Esophagus (tissue), 2 donors: Measurements from ENCODE around the gene RRP12. TPM values are rescaled to one million over a fixed set of nuclear protein-coding genes. Genes with fewer than 3 reads are reported as not detected.
"Not testable (repeated sequence)": the region's sequence is repeated elsewhere in the genome, so short reads cannot be mapped to it uniquely, and the experiment has no call there.

Experiments used
- H3K27ac ChIP-seq, 2 donors: one replicate each; pipeline ENCODE4 v1.5.1; 2013; ENCODE audit warnings: low read depth in 2 of 2, mild to moderate bottlenecking in 2 of 2, inconsistent platforms in 1 of 2, low read length in 1 of 2, moderate library complexity in 1 of 2
- H3K27me3 ChIP-seq, 2 donors: one replicate each; pipeline ENCODE4 v1.6.1; 2013; ENCODE audit warnings: low read length in 2 of 2, control low read depth in 1 of 2, mild to moderate bottlenecking in 1 of 2; ENCODE audit not compliant: insufficient read depth in 2 of 2, control insufficient read depth in 1 of 2
- H3K36me3 ChIP-seq, 2 donors: one replicate each; pipeline ENCODE4 v1.6.1; 2013; ENCODE audit warnings: low read length in 1 of 2; ENCODE audit not compliant: control insufficient read depth in 2 of 2, insufficient read depth in 2 of 2
- H3K4me1 ChIP-seq, 2 donors: one replicate each; pipeline ENCODE4 v1.6.1; 2013; ENCODE audit warnings: low read length in 1 of 2; ENCODE audit not compliant: control insufficient read depth in 2 of 2, insufficient read depth in 2 of 2
- H3K4me3 ChIP-seq, 2 donors: one replicate each; pipeline ENCODE4 v1.5.1; 2013; ENCODE audit warnings: low read length in 2 of 2, mild to moderate bottlenecking in 2 of 2, low read depth in 1 of 2, moderate library complexity in 1 of 2
- H3K9me3 ChIP-seq, 2 donors: one replicate each; pipeline ENCODE4 v1.6.1; 2013; ENCODE audit warnings: mild to moderate bottlenecking in 2 of 2, low read depth in 1 of 2, low read length in 1 of 2, moderate library complexity in 1 of 2; ENCODE audit not compliant: control insufficient read depth in 2 of 2, insufficient read depth in 1 of 2
- WGBS, 2 donors: extraction: QIAGEN DNeasy Blood & Tissue Kit; methylation state at CpG; one replicate each; pipeline ENCODE4 v1.1.7; 2013; 5-methylcytosine and 5-hydroxymethylcytosine counted together
- polyA plus RNA-seq, 2 donors: library from polyadenylated mRNA; stranded (reverse); fragments of 200-250 nt; gene quantifications; one replicate each; pipeline ENCODE4 v1.2.3, GENCODE V29; 2013
- donor health status: healthy with polysubstance abuse.
- donor health status: Bipolar disorder and iron deficiency.

Gene RRP12
- polyA plus RNA-seq, 2 donors, result 11.8 to 13.7 TPM

DNA sequence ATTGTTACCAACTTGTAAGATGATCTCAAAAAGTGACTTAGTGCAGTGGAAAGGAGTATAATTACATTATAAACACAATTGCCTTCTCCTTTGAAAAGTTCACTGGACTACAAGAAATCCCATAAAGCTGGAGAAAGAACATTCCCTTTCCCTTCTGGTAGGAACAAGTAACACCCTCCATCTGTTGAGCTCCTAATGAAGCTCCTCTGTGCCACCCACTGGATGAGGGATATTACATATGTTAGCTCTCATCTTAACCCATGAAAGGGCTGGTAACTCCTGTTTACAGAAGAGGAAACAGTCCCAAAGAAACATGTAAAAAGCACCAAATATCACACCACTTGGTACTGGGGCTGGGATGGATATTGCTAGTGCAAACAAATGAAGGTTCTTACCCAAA lies 32.9 kb upstream of the RRP12 start:
- H3K9me3 ChIP-seq, result no peaks in the 10 kb centered on the region
- no peak overlapping the region for H3K4me3 ChIP-seq
- H3K4me1 ChIP-seq, result no peaks in the 10 kb centered on the region
- peaks cover 2 to 14% of the 10 kb centered on the region in 2 donors for H3K36me3 ChIP-seq
- no peak overlapping the region for H3K27ac ChIP-seq
- H3K27me3 ChIP-seq, result no peaks in the 10 kb centered on the region

DNA sequence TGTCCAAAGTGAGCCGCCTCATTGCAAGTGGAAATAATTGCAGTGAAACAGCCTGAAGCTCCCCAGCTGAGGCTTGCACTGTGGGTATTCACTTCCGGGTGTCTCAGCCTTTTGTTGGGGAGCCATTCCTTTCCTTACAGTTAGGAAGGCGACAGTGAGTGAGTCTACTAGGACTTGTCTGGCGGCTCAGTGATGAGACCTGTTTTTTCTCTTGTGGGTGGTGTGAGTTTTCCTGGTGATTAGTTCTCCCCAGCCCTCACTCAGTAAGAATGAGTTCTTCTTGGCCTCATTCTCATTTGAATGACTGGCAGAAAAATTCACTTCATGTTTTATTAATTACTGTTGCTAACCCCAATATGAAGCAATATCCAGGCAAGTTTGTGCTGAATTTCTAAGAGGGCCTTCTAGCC lies 27.4 kb upstream of the RRP12 start:
- H3K27ac ChIP-seq, result peak overlapping the region; percentile 18 to 83

DNA sequence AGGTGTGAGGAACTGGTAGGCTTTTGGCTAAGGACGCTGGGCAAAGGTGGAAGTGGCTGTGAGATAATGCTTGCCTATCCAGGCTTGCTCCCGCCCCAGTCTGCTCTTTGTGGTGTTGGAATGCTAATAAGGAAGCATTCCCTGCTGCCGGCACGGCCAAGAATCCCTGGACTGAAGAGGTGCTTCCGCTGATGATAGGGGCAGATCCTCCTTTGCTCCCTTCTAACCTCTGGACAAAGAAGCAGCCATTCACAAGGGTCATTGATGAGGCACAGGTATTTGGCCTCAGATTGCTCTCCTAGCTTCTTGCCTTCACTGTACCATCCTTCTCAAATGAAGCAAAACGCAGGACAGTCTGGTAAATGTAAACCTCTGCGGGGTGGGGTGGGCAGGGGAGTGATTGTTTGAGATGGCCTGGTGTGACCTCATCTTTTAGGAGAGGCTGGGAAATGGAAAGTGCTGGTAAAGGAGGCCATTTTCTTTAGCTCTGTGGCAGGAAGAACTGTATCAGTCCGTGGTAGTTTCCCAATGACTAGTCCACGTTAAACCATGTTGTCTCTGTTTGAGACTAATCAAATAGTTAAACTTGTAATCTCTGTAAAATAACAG lies 26.5 kb upstream of the RRP12 start:
- H3K27ac ChIP-seq, result peak overlapping the region; percentile 83 to 91
- peak overlapping the region; percentile 80 to 90 for H3K4me3 ChIP-seq
- no peaks in the 10 kb centered on the region for H3K27me3 ChIP-seq
- peaks cover 2 to 5% of the 10 kb centered on the region in 2 donors for H3K36me3 ChIP-seq
- no peaks in the 10 kb centered on the region for H3K9me3 ChIP-seq
- 10 to 13% methylated on average over 9 of the region's 9 CpGs for WGBS, 2 donors
- H3K4me1 ChIP-seq, result peaks cover 2 to 6% of the 10 kb centered on the region in 2 donors

More for the DNA sequence above, 27.4 kb upstream of the RRP12 start:
- Histone ChIP-seq H3K27me3 (no peaks in the 10 kb centered on the region), H3K4me1 (peaks cover 2 to 6% of the 10 kb centered on the region in 2 donors), H3K4me3 (peak overlapping the region in 1 of 2 donors; percentile 80), H3K36me3 (peaks cover 2 to 7% of the 10 kb centered on the region in 2 donors), H3K9me3 (no peaks in the 10 kb centered on the region)
- 41 to 49% methylated on average over 4 of the region's 4 CpGs for WGBS, 2 donors

DNA sequence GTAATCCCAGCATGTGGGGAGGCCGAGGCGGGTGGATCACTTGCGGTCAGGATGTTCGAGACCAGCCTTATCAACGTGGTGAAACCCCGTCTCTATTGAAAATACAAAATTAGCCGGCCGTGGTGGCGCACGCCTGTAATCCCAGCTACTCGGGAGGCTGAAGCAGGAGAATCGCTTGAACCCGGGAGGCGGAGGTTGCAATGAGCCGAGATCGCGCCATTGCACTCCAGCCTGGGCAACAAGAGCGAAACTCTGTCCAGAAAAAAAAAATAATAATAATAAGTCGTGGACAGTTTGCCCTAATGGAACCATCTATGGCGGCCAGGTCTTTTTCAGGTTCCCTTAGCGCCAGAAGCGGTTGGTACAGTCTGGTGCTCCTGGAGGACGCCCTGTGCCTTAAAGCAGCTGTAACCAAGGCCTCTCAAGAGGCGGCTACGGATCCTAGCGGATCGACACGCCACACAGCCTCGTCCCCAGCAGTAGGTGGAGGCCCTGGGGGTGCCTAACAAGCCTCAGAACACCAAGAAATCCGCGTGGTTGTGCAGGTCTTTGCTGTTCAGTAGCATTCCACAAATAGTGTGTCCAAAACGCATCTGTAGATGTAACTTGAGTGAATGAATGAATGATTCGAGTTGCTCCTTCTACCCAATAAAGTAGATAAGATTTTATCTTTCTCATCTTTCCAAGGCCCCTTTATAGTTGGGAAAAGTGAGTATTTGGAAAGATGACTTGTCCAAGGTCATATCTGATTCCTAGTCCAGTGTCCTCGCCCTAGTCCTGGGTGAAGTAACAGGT lies 25.8 kb upstream of the RRP12 start:
- H3K4me1 ChIP-seq, result peaks cover 2 to 6% of the 10 kb centered on the region in 2 donors
- H3K27me3 ChIP-seq, result no peaks in the 10 kb centered on the region
- H3K4me3 ChIP-seq, result peak overlapping the region; percentile 80 to 90
- H3K36me3 ChIP-seq, result peaks cover 2 to 5% of the 10 kb centered on the region in 2 donors
- H3K9me3 ChIP-seq, result no peaks in the 10 kb centered on the region
- 6 to 10% methylated on average over 34 of the region's 34 CpGs for WGBS, 2 donors
- H3K27ac ChIP-seq, result peak overlapping the region; percentile 91 to 95

DNA sequence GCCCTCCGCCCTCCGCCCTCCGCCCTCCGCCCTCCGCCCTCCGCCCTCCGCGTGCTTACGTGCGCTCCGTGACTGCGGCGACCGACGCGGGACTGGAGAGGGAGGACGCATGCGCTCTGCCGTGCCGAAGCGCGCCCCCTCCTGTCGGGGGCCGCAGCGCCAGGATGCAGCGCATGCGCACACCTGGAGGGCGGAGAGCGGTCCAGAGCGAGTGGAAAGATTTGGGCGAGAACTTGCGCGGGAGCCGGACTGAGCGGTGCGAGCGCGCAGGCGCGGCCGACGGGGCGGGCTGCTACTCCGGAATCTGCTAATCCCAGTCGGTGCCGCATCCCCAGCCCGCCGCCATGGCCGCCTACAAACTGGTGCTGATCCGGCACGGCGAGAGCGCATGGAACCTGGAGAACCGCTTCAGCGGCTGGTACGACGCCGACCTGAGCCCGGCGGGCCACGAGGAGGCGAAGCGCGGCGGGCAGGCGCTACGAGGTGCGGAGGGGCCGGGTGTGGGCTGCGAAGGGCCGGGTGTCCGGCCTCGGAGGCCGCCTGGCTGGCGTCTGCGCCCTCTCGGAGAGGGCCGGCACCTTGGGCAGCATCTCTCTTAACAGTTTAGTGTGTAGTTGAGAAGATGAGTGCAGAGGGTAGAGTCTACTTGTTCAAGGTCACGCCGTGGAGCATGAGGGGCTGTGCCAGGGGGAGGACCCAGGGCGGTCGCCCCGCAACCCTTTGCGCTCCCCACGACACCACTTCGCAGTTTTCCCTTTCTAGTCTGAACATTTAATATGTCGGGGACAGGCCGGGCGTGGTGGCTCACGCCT lies 25.0 kb upstream of the RRP12 start, which contains the start of gene PGAM1:
Gene PGAM1, plus strand, starts transcription at position 228 of the 812 bp plus-strand sequence. Its CDS starts 117 bp downstream, at position 345.
- H3K27me3 ChIP-seq, result no peaks in the 10 kb centered on the region
- H3K9me3 ChIP-seq, result no peaks in the 10 kb centered on the region
- H3K4me1 ChIP-seq, result peaks cover 2 to 6% of the 10 kb centered on the region in 2 donors
- WGBS, 2 donors, result 0% methylated on average over 70 to 88 of the region's 90 CpGs
- H3K27ac ChIP-seq, result peak within 1 kb of the TSS; percentile 91 to 95
- H3K36me3 ChIP-seq, result peaks cover 0 to 1% of the 10 kb centered on the region in 2 donors
- H3K4me3 ChIP-seq, result peak within 1 kb of the TSS; percentile 80 to 90

DNA sequence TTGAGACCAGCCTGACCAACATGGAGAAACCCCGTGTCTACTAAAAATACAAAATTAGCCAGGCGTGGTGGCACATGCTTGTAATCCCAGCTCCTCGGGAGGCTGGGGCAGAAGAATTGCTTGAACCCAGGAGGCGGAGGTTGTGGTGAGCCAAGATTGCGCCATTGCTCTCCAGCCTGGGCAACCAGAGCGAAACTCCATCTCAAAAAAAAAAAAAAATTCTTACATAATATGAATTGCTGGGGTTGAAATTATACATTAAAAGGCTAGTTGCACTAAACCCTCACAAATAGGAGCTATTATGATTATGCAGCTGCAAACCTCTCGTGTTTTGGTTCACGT lies 22.6 kb upstream of the RRP12 start:
- peak overlapping the region in 1 of 2 donors; percentile 65 for H3K27ac ChIP-seq
- not testable (repeated sequence) for H3K4me3 ChIP-seq, H3K36me3 ChIP-seq, H3K9me3 ChIP-seq, H3K4me1 ChIP-seq, H3K27me3 ChIP-seq
- 81 to 82% methylated on average over 8 of the region's 8 CpGs for WGBS, 2 donors

DNA sequence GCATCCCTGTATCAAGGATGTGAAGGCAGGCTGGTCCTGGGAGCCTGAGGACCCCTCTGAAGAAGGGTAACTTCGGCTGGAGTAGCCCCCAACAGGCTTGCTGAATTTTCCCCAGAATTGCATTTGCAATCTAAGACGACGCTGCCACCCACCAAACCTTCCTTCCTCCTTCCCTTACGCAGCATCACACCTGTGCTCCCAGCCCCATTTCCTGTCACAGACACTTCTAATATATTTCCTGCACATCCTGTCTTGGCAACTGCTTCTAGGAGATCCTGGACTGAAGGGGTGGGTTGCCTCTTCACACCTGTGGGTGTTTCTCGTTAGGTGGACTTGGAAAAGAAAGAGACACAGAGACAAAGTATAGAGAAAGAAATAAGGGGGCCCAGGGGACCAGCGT lies 15.4 kb upstream of the RRP12 start:
- Histone ChIP-seq H3K36me3 (no peaks in the 10 kb centered on the region), H3K27ac (peak overlapping the region in 1 of 2 donors; percentile 7), H3K4me3 (no peak overlapping the region), H3K9me3 (no peaks in the 10 kb centered on the region), H3K27me3 (no peaks in the 10 kb centered on the region), H3K4me1 (peaks cover 0 to 5% of the 10 kb centered on the region in 2 donors)
- 77 to 79% methylated on average over 6 of the region's 6 CpGs for WGBS, 2 donors

DNA sequence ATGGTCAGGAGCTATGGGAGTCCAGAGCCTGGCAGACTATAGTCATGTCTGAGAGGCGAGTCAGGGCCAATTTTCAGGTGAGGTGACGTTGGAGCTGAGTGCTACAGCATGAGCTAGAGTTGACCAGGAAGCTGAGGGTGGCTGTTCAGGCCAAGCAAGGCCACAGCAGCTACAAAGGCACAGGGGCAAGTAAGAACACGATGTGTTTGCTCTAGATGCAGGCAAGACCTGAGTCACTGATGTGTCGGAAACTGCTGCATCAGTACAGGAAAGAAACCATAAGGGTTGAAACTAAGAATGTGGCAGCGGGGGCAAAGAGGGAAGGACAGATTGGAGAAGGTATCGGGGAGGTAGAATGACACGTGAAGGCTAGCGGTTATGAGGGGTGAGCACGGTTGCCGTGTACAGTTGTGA lies 11.8 kb upstream of the RRP12 start:
- no peaks in the 10 kb centered on the region for H3K27me3 ChIP-seq
- H3K4me3 ChIP-seq, result no peak overlapping the region
- peaks cover 0 to 5% of the 10 kb centered on the region in 2 donors for H3K4me1 ChIP-seq
- no peaks in the 10 kb centered on the region for H3K36me3 ChIP-seq
- H3K27ac ChIP-seq, result peak overlapping the region; percentile 94 to 95
- 45 to 61% methylated on average over 10 of the region's 10 CpGs for WGBS, 2 donors
- no peaks in the 10 kb centered on the region for H3K9me3 ChIP-seq

DNA sequence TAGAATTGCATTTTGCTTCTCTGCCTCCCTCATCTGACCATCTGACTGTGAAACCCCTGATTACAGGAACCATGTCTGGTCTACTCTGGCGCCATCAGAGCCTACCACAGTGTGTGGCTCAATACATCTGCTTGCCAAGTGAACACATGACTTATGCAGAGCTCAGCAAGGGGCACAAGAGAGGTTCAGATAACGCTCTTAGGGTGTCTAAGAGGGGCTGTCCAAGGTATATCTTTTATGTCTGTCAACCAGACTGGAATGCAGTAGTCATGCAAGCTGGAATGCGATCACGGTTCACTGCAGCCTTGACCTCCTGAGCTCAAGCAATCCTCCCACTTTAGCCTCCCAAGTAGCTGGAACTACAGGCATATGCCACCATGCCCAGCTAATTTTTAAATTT lies 10.3 kb upstream of the RRP12 start:
- H3K27me3 ChIP-seq, result no peaks in the 10 kb centered on the region
- peaks cover 0 to 5% of the 10 kb centered on the region in 2 donors for H3K4me1 ChIP-seq
- 77 to 83% methylated on average over 4 of the region's 4 CpGs for WGBS, 2 donors
- no peaks in the 10 kb centered on the region for H3K9me3 ChIP-seq
- H3K4me3 ChIP-seq, result no peak overlapping the region
- peak overlapping the region in 1 of 2 donors; percentile 8 for H3K27ac ChIP-seq
- H3K36me3 ChIP-seq, result no peaks in the 10 kb centered on the region
